Right ventricle myocardium superior (tissue), 1 donor: ENCODE results near the gene ALG6. TPM values are rescaled to one million over a fixed set of nuclear protein-coding genes. Genes with fewer than 3 reads are reported as not detected.
"Not testable (repeated sequence)": the region's sequence is repeated elsewhere in the genome, so short reads cannot be mapped to it uniquely, and the experiment has no call there.

Experiments
- ATAC-seq: fragments of 200-7000 bp; cut with Tn5 transposase; one replicate; pipeline ENCODE4 v1.9.1; 2020; ENCODE audit warnings: mild to moderate bottlenecking; ENCODE audit not compliant: poor library complexity
- DNase-seq: peaks from one replicate; pipeline ENCODE4 v3.0.0-alpha.2; 2020
- intact Hi-C: fragments of 100-400 bp; cut with DNase I; formaldehyde crosslinking; loops from one replicate; pipeline ENCODE4 v1.11.2; 2022
- total RNA-seq: library from RNA; stranded (reverse); fragmentation: NEBNext Ultra II Directional; extraction: Animal tissue kit (Norgen Biotek cat#: 25700); gene quantifications from one replicate; pipeline ENCODE4 v1.2.1, GENCODE V29; 2021
- donor health status: DM: no; HTN: yes; CAD: no; lungs with severe emphysema.

The ALG6 gene
- total RNA-seq, 1 donor from 2014 or later = 4.2 TPM

DNA sequence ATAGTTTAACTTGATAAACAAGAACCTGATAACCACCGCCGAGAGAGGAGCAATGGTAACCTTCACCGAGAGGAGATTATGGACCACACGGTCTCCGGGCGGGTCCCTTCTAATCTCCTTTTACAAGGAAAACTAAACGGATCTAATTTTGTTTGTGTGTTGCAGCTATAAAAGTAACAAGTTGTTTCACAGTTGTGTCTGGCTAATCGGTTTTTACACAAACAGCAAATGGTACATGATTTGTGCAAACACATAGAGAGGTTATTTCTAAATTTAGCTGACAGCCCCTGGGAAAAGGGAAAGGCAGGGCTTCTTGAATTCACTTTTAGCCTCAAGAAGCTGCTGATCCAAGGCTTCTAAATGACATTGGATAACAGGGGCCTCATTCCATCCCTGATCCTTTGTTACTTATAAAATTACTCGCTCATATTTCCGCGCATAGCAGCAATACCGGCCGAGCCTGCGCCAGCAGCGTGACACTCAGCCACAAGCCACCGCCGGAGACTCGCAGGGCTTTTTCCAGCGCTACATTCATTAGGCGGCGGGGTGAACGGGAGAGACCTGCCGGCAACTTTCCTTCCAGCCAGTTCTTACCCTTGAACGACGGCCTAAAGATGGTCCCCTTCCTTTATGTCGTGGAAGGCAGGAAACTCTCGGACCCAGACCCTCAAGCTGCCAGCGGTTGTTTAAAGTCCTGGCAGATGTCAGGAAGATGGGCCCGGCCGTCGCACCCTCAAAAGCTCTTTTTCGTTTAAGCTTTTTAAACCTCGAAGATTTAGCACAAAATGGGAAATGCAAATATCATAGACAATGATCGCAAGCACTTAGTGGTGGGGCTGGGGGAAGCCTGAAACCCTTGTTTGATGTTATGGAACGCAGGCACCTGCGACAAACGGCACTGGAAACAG lies 40.7 kb upstream of the ALG6 start:
- intact Hi-C loops = no loop called here
- ATAC-seq (no peak), DNase-seq (no peak)

DNA sequence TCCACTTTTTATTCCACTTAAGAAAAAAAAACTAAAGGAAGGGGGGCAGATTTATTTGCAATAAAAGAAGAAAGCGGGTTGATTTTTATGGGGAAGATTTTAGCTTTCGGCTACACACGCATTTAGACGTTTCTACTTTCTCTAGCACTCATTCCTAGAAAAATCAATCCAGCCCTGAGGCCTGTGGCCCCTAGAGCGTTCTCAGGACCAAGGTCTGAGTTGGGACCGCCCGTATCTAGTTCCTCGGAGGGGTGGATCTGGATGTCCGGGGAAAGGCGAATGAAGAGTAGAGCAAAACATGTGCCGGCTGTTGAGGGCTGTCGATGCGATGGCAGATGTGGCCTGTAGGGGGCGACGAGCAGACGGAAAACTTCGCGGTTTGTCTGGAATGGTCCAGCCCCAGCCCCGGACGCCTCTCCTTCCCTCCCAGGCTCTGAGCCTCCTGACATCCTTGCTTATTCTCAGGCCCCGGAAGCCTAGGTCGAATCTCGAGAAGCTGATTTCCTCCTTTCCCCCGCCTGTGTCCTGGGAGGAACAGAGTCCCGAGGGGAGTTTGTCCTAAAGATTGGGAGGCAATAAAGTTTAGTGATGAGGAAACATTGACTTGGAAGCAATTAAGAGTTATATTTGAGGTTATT lies 39.9 kb upstream of the ALG6 start:
- intact Hi-C loops = no loop called here
- peak; percentile 53 for ATAC-seq
- DNase-seq = peak; percentile 69

DNA sequence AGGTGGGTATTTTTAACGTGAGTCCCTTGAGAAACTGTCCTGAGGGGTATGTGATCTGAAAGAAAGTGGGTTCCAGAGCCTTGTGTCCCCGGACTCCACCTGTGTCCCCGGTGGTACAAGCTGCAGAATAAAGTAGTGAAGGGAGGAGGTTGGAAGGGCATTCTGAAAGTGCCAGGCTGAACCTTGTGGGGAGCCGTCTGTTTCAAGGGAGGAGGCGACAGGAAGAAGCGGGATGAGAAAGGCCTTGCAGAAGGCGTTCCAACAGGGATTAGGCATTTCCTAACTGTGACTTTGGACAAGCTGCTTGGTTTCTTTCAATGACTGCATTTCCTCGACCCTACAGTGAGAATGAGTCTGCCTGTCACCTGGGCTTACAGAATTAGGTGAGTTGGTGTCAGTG lies 39.3 kb upstream of the ALG6 start:
- intact Hi-C loops = no loop called here
- ATAC-seq (no peak), DNase-seq (no peak)

DNA sequence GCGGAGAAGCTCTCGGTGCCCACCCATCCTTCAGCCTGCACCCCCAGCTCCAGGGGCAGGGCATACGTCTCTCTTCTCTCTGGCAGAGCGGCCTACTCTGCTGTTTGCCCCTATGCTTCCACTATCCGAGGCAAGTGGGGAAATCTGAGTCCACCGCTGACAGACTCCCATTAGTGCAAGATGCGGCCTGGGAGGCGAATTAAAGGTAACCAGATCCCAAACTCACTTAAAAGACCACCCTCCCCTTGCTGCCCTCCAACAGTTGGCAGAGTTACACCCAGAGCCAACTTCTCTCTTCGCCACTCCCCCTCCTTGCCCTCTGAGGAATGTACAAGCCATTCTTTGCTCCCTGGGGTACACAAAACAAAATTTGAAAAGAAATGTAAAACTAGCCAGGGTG lies 38.6 kb upstream of the ALG6 start:
- no peak for ATAC-seq

DNA sequence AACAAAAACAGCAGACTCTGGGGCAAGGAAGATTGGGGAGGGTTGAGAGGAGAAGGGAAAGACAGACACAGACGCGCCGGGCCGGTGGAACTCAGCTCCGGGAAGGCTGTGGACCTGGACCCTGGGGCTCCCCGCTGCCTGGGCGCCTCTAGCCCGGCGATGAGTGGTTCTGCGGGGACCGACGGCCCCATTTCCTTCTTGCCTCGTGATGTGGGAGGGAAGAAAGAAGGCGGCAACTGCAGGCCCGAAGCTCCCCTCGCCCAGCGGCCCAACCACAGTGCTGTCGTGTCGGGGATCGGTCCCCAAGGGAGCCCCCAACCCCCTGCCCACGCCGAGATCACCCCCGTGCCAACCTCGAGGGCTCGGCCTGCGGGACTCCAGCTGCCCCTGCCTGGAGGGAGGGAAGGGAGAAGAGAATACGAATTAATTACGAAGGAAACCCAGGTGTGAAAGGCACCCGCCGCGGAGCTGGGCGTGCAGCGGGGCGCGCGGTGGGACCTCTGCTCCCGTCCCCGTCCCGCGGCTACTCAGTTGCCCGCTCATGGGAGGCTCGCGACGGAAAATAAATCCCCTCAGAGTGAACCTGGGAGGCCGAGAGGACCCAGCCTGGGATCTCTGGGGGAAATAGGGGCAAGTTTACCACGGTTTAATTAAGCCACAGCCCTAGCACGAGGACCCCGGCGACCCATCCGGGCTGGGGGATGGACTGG lies 37.7 kb upstream of the ALG6 start:
- intact Hi-C loops = no loop called here
- ATAC-seq = no peak

More for the DNA sequence above, 38.6 kb upstream of the ALG6 start:
- intact Hi-C loops = no loop called here
- no peak for DNase-seq

DNA sequence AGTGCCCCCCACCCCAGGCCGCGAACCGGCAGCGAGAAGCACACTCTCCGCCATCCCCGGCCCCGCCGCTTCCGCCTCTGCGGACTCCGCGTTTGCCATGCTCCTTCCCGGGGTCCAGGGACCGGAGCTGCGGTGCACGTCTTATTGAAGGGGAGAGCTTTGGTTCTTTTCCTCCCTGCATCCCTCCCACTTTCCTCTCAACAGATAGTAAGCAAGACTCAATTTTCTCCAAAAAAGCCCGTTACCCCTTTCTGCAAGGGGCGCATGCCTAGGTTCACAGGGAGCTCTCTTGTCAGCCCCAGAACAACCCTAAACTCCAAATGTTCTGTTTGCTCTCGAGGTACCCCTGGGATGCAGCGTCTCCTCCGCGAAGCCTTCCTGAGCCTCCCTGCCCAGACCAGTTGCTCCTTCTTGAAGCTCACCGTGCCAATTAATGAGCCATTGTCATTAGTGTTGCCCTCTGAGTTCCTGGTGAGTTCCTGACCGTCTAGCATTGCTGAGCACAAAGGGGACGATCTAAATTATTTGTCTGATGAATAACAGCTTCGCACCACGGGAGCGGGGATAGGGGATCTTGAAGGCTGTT lies 37.0 kb upstream of the ALG6 start:
- intact Hi-C loops = no loop called here
- no peak for DNase-seq
- no peak for ATAC-seq

More for the DNA sequence above, 37.7 kb upstream of the ALG6 start:
- no peak for DNase-seq

DNA sequence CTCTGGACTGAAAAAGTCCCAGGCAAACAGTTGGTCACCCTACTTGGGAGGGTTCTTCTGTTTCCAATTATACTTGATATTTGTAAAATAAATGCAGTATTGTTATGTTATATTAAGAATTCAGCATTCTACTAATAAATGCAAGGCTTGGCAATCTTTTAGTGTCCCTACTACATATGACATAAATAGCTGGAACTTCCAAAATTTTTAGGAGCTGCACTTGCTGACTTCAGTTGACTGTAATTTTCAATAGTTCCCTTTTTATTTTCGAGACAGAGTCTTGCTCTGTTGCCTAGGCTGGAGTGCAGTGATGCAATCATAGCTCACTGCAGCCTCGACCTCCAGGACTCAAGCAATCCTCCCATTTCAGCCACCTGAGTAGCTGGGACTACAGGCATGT lies 25.0 kb upstream of the ALG6 start:
- ATAC-seq = no peak
- intact Hi-C loops = no loop called here
- no peak for DNase-seq

DNA sequence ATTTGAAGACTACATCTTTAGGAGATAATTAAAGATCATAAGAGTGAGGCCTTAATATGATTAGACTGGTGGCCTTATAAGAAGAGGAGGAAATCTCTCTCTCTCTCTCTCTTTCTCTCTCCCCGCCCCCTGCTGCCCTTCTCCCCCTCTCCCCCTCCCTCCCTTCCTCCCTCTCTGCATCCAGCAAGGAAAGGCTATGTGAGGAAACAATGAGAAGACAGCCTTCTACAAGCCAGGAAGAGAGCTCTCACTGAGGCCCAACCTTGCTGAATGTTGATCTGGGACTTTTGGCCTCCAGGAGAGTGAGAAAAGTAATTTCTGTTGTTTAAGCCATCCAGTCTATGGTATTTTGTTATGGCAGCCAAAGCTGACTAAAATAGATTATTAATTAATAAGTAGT lies 23.5 kb upstream of the ALG6 start:
- intact Hi-C loops = no loop called here

DNA sequence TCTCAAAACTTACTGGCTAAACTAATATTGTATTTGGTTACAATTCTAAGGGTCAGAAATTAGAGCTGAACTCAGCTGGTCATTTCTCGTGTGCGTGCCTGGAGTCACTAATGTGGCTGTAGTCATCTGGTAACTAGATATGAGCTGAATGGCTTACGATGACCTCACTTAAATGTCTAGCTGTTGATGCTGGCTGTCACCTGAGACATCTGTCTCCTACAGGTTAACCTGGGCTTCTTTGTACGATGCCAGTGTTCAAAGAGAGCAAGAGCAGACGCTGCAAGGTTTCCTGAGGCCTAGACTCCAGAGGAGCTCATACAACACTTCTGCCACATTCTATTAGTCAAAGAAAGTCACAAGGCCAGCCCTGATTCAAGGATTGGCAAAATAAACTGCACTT lies 17.1 kb upstream of the ALG6 start:
- intact Hi-C loops = no loop called here
- ATAC-seq (no peak), DNase-seq (no peak)

More for the DNA sequence above, 23.5 kb upstream of the ALG6 start:
- DNase-seq = no peak
- ATAC-seq = no peak

DNA sequence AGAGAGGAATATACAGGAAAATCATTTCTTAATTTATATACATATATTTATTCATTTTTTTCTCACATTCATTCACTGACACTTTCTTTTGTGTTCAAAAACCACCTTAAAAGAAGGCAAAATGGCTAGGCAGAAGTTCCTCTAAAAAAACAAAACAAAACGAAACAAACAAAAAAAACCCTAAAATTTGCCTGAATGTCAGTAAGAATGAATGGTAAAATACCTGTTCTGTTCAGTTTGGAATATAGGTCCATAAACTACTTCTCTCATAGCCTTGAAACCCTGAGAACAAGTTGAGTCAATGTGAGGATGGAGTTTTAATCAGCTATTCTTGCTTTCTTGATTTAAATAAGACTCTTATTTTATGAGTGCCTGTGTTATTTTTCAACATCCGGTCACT lies 14.7 kb upstream of the ALG6 start:
- ATAC-seq (no peak), DNase-seq (no peak)
- intact Hi-C loops = no loop called here

DNA sequence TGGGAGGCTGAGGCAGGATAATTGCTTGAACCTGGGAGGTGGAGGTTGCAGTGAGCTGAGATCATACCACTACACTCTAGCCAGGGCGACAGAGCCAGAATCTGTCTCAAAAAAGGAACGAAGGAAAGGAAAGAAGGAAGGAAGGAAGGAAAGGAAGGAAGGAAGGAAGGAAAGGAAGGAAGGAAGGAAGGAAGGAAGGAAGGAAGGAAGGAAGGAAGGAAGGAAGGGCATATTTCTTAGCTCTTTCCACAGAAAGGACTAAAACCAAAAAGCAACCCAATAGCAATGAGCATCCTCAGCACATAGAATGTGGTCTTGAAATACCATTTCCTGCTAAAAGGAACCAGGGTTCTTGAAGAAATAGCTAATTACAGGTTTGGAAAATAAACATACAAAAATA lies 11.2 kb upstream of the ALG6 start:
- intact Hi-C loops, ATAC-seq: not testable (repeated sequence)

DNA sequence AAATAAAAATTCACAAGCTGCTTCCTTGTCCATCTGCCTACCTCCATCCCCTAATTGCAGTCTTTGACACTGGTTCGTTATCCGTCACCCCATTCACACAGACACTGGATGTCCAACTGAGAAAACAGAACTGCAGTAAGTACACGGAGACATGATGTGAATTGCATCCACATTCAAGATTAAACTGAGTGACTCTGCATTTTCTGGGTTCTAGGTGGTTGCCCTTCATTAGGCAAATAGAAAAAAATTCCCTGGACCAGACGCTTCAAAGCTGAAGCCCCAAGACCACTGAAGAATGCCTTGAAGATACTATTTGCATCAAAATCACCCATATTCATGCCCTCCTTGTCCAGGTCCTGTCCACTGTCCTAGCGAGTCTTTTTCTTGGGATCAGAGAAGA lies 7.9 kb upstream of the ALG6 start:
- intact Hi-C loops = no loop called here
- no peak for DNase-seq
- ATAC-seq = no peak

More for the DNA sequence above, 11.2 kb upstream of the ALG6 start:
- not testable (repeated sequence) for DNase-seq

DNA sequence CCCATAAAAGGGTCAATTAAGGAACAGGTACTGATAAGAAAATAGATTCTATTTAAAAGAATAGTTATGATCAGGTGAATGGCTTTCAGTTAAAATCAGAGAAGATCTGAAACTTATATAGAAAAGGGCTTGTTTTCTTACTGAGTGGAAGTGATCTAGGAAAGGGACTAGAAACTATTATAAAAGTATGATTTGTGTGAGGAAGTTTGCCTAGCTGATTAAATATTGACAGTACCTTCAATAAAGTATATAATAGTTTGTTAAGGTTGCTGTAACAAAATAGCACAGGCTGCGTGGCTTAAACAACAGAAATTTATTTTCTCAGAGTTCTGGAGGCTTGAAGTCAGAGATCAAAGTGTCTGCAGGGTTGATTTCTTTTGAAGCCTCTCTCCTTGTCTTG lies 5.4 kb upstream of the ALG6 start:
- DNase-seq (no peak), ATAC-seq (no peak)
- intact Hi-C loops = no loop called here

DNA sequence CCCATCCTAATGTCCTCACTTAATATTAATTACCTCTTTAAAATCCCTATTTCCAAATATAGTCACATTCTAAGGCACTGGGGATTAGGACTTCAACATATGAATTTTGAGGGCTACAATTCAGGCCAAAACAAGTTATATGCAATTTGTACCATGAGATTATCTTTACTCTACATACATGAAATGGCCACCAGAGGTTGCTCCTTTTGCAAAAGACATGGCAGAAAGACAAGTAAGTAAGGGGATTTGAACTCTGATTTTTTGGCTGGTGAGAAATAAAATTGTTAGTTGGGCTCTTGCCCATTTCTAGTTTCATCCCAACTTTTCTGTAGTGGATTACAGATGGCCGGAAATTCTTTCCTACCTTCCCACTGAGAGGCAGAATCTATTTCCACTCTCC lies 4.8 kb upstream of the ALG6 start:
- no peak for ATAC-seq
- intact Hi-C loops = no loop called here

DNA sequence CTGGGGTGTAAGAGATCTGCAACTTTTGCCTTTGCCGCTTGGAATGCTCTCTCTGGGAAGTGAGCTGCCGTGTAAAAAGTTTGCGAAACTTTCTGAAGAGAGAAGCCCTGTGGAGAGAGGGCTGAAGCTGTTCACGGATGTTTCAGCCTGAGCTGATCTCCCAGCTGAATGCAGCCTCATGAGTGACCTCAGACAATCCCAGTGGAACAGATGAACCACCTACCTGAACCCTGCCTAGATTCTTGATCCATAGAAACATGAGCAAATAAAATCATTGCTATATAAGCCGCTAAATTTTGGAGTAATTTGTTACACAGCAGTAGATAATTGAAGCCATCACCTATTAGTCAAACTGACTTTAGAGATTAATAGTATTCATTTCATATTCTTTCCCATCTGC lies 4.4 kb upstream of the ALG6 start:
- no peak for DNase-seq
- no peak for ATAC-seq
- intact Hi-C loops = no loop called here

More for the DNA sequence above, 4.8 kb upstream of the ALG6 start:
- no peak for DNase-seq

DNA sequence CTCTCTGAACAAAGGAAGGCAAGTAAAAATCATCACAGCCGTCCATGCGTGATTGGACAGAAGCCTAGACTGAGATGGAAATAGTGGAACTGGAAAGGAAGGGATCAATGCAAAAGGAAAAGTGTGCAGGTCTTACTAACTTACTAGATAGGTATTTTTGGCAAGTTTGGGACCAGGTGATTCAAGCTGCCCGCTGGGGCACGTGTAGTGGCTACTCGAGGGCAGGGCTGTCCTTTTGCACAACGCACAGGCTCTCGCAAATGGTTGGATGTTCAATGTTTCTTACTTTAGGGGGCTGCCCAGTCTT lies 566 bp upstream of the ALG6 start:
- no peak for ATAC-seq
- no peak for DNase-seq
- intact Hi-C loops = no loop called here

DNA sequence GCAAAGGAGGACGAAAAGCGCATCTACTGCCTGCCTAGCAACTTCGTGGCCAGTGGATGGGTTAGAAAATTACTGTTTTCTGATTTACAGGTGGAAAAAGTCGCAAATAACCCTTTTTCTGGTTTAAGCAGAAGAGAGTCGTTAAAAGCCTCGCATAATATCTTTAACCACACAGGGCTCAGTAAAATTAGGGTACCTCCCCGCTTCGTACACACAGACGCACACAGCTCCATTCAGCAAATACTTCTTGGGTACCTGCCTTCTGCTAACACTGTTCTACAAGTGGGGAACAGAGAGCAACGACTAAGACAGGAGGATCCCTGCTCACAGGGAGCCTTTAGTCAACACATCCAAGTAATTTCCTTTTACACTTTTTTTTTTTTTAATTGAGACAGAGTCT lies 704 bp downstream of the ALG6 start:
- DNase-seq (no peak), ATAC-seq (no peak)
- intact Hi-C loops = no loop called here

DNA sequence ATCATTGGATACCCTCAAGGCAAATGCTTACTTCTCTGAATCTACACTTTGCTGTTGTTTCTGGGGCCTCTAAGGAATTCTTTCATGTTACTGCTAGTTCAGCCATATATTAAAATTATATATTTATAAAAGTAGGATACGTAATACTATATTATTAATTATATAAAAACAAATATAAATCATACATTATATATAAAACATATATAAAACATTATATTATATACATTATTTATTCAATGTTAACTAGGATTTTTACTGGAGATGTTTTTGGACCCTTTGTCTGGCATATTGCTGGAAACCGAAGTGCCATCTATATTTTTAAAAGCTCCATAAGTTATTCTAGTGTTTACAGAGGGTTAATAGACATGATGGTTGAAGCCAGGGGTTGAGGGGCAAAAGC lies 12.2 kb downstream of the ALG6 start:
- intact Hi-C loops = no loop called here
- DNase-seq (no peak), ATAC-seq (no peak)

DNA sequence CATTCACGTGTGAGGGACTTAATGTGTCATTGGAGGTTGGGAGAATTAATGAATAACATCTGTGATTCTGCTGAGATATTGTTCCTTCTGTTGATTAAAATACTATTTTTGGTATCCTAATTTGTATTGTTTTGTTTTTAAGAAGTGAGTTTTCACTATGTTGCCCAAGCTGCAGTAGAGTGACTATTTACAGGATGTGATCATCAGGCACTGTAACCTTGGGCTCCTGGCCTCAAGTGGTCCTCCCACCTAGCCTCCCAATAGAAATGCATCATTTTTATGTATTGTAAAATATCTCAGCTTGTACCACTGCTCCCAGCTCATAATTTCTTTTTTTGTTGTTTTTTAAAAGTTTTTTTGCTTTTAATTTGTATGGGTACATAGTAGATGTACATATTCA lies 14.3 kb downstream of the ALG6 start:
- intact Hi-C loops = no loop called here
- DNase-seq (no peak), ATAC-seq (no peak)

DNA sequence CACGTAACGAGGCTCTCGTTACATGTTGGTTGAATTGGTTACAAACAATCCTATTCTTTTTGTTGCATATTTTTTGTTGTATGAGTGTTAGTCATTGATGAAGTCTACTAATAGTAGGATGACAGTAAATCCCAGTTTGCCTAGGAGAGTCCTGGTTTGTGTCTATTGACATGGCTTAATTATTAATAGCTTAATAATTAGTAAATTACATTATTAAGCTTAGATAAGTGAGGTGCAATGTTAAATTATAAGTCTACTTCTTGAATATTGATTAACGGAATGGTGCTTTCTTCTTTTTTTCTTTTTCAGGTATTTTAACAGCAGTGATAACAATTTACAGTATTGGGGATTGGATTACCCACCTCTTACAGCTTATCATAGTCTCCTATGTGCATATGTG lies 34.5 kb downstream of the ALG6 start:
- intact Hi-C loops = no loop called here
- no peak for DNase-seq
- ATAC-seq = no peak
